Peyer's patch (tissue), 4 donors: ENCODE measurements around the gene TBXAS1. TPM values are rescaled to one million over a fixed set of nuclear protein-coding genes. Genes with fewer than 3 reads are reported as not detected.

Experiments used
- DNase-seq, 3 donors: peaks; one replicate each; pipeline ENCODE4 v3.0.0-alpha.2; 2017 to 2019
- H3K27ac ChIP-seq, 4 donors: fragments of 200-600 bp; sonication (generic); one replicate each; pipeline ENCODE4 v1.5.1; 2016 to 2019
- H3K27me3 ChIP-seq, 2 donors: fragments of 200-600 bp; sonication (generic); one replicate each; pipeline ENCODE4 v1.5.1; 2019
- H3K36me3 ChIP-seq, 3 donors: fragments of 200-600 bp; sonication (generic); one replicate each; pipeline ENCODE4 v1.5.1; 2016 to 2019
- H3K4me1 ChIP-seq, 4 donors: fragments of 200-600 bp; sonication (generic); one replicate each; pipeline ENCODE4 v1.5.1; 2016 to 2019
- H3K4me3 ChIP-seq, 4 donors: fragments of 200-600 bp; sonication (generic); 1 replicate in 3 of 4; 2 replicates in 1 of 4; pipeline ENCODE4 v1.5.1; 2016 to 2019; ENCODE audit warnings: mild to moderate bottlenecking in 1 of 4
- H3K9me3 ChIP-seq, 4 donors: fragments of 200-600 bp; sonication (generic); one replicate each; pipeline ENCODE4 v1.5.1; 2016 to 2019; ENCODE audit warnings: mild to moderate bottlenecking in 1 of 4
- POLR2A ChIP-seq, 2 donors: fragments of 450-650 bp; IDR thresholded peaks; one replicate each; pipeline ENCODE4 v1.5.1; 2017; ENCODE audit warnings: antibody characterized with exemption in 2 of 2, mild to moderate bottlenecking in 2 of 2, moderate library complexity in 2 of 2
- total RNA-seq, 4 donors: library from RNA; depleted of rRNA; stranded (reverse); fragments of >200 nt; gene quantifications; one replicate each; pipeline ENCODE4 v1.1.0, GENCODE V29; 2016
- TF ChIP-seq, protein P1 (sequence below), 6 experiments: fragments of 450-650 bp in 4 of 6; fragments of 200-600 bp in 2 of 6; sonication (generic) in 1 of 6; IDR thresholded peaks; one replicate each; pipeline ENCODE4 v1.5.1; 2017 to 2019; ENCODE audit warnings: antibody characterized with exemption in 6 of 6, mild to moderate bottlenecking in 3 of 6, moderate library complexity in 1 of 6

Gene TBXAS1
- total RNA-seq, 4 donors from 2014 or later: 11.2 to 227 (median 33.9) TPM

DNA sequence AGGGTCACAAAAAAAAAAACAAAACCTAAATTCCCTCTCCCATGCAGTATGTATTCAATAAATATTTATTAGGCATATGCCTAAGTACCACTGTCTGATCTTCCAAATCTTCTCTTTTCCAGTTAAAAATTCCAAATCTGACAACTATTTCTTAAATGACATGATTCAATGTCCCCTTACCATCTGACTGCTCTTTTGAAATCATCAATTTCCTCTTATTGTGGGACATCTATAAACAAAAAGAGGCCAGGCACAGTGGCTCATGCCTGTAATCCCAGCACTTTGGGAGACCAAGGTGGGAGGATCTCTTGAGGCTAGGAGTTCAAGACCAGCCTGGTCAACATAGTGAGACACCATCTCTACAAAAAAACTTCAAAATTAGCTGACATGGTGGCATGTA lies 103.5 kb downstream of the TBXAS1 start:
- Histone ChIP-seq H3K27me3 (no peaks in the 10 kb centered on the region), H3K36me3 (no peaks in the 10 kb centered on the region)
- TF ChIP-seq, protein P1, sequence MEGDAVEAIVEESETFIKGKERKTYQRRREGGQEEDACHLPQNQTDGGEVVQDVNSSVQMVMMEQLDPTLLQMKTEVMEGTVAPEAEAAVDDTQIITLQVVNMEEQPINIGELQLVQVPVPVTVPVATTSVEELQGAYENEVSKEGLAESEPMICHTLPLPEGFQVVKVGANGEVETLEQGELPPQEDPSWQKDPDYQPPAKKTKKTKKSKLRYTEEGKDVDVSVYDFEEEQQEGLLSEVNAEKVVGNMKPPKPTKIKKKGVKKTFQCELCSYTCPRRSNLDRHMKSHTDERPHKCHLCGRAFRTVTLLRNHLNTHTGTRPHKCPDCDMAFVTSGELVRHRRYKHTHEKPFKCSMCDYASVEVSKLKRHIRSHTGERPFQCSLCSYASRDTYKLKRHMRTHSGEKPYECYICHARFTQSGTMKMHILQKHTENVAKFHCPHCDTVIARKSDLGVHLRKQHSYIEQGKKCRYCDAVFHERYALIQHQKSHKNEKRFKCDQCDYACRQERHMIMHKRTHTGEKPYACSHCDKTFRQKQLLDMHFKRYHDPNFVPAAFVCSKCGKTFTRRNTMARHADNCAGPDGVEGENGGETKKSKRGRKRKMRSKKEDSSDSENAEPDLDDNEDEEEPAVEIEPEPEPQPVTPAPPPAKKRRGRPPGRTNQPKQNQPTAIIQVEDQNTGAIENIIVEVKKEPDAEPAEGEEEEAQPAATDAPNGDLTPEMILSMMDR (IDR thresholded peaks at IDR 0.05): no peak
- TF ChIP-seq POLR2A (IDR thresholded peaks at IDR 0.05): no peak

DNA sequence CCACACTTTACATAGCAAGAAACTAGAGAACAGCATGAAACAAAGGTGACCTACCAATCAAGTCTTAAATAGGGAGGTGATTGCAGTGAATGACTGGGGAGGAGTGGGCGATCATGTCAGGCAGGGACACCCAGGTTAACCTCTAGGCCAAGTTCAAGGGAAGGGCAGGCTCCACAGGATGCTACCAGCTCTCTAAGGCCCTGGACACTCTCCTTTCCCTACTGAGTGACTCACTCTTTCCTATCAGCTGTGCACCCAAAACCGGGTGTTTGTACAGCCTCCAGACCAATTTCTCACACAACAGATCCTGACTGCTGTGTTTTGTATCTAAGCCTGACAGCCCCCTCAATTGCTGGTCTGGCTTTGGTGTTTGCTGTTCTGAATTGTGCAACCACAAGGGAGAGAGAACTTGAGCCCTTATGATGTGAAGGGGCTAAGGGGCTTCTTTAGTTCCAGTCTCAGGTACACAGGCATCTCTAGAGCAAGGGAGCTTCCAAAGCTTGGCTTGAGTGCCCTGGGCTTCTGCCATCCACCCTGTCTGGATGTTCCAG lies 107.8 kb downstream of the TBXAS1 start:
- Histone ChIP-seq H3K9me3 (no peaks in the 10 kb centered on the region), H3K4me3 (no peak overlapping the region), H3K4me1 (no peaks in the 10 kb centered on the region), H3K27ac (no peak overlapping the region), H3K36me3 (no peaks in the 10 kb centered on the region), H3K27me3 (no peaks in the 10 kb centered on the region)
- no peak for DNase-seq
- no peak for TF ChIP-seq POLR2A (IDR thresholded peaks at IDR 0.05)
- TF ChIP-seq, protein P1 (IDR thresholded peaks at IDR 0.05): no peak

More for the DNA sequence above, 103.5 kb downstream of the TBXAS1 start:
- Histone ChIP-seq H3K9me3 (no peaks in the 10 kb centered on the region), H3K27ac (no peak overlapping the region), H3K4me3 (no peak overlapping the region), H3K4me1 (no peaks in the 10 kb centered on the region)
- no peak for DNase-seq

GRCh38 chr7:139937715-139938114 lies 108.7 kb downstream of the TBXAS1 start:
- no peak for TF ChIP-seq POLR2A (IDR thresholded peaks at IDR 0.05)
- TF ChIP-seq, protein P1 (IDR thresholded peaks at IDR 0.05): no peak
- H3K4me3 ChIP-seq: no peak overlapping the region
- no peaks in the 10 kb centered on the region for H3K36me3 ChIP-seq
- H3K27ac ChIP-seq: no peak overlapping the region
- H3K9me3 ChIP-seq: no peaks in the 10 kb centered on the region
- no peaks in the 10 kb centered on the region for H3K4me1 ChIP-seq
- DNase-seq: peak in 1 of 3 donors; percentile 50
- no peaks in the 10 kb centered on the region for H3K27me3 ChIP-seq

DNA sequence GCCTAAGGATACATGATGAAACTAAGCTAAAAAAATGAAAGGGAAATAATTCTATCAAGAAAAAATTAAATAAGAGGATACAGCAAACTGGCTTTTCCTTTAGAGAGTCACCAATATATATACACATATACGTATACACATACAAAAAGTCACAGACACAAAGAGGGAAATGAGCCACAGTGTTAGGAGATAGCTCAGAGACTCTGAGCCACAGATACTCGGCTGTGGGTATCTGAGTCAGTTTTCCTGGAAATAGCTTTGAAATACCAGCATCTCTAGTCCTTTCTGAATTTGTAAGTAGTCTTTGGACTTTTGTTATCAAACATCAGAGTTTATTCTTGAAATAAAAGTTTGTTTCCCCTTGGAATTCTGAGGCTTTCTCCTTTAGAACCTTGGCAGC lies 111.8 kb downstream of the TBXAS1 start:
- no peak overlapping the region for H3K4me3 ChIP-seq
- H3K36me3 ChIP-seq: no peaks in the 10 kb centered on the region
- TF ChIP-seq, protein P1 (IDR thresholded peaks at IDR 0.05): no peak
- no peaks in the 10 kb centered on the region for H3K9me3 ChIP-seq
- no peaks in the 10 kb centered on the region for H3K27me3 ChIP-seq
- DNase-seq: no peak
- H3K27ac ChIP-seq: no peak overlapping the region
- H3K4me1 ChIP-seq: no peaks in the 10 kb centered on the region

GRCh38 chr7:139941421-139941820 lies 112.4 kb downstream of the TBXAS1 start:
- Histone ChIP-seq H3K4me1 (no peaks in the 10 kb centered on the region), H3K27ac (no peak overlapping the region), H3K4me3 (no peak overlapping the region), H3K36me3 (no peaks in the 10 kb centered on the region), H3K9me3 (no peaks in the 10 kb centered on the region), H3K27me3 (no peaks in the 10 kb centered on the region)
- no peak for TF ChIP-seq POLR2A (IDR thresholded peaks at IDR 0.05)
- TF ChIP-seq, protein P1 (IDR thresholded peaks at IDR 0.05): no peak
- DNase-seq: no peak

- no peaks in the 10 kb centered on the region for H3K27me3 ChIP-seq
- no peaks in the 10 kb centered on the region for H3K36me3 ChIP-seq
- H3K4me1 ChIP-seq: no peaks in the 10 kb centered on the region
- H3K27ac ChIP-seq: no peak overlapping the region
- DNase-seq: no peak
- H3K9me3 ChIP-seq: no peaks in the 10 kb centered on the region
- no peak overlapping the region for H3K4me3 ChIP-seq
- TF ChIP-seq POLR2A (IDR thresholded peaks at IDR 0.05): no peak
- TF ChIP-seq, protein P1 (IDR thresholded peaks at IDR 0.05): no peak
Measured at GRCh38 chr7:139941866-139942265, 112.8 kb downstream of the TBXAS1 start.
